T-helper 2 cell treated with Interferon-gamma antibody and Interleukin-4, amounts not matched to agents 5 μg/mL and 100 μg/mL, for 36 hours (primary cell): ENCODE data around the gene COX5A.
"Not testable (repeated sequence)": the region's sequence is repeated elsewhere in the genome, so short reads cannot be mapped to it uniquely, and the experiment has no call there.

ENCODE experiments used
- DNase-seq: peaks from one replicate; pipeline ENCODE4 v3.0.0; 2021; ENCODE audit warnings: low spot score
- H3K27ac Mint-ChIP-seq: one replicate; pipeline ENCODE4 v1.8.0; 2021; ENCODE audit warnings: mild to moderate bottlenecking, mixed read lengths
- H3K27me3 Mint-ChIP-seq: one replicate; pipeline ENCODE4 v1.8.0; 2021; ENCODE audit warnings: low read depth, mixed read lengths
- H3K36me3 Mint-ChIP-seq: one replicate; pipeline ENCODE4 v1.8.0; 2021; ENCODE audit warnings: low read depth, mixed read lengths
- H3K4me1 Mint-ChIP-seq: one replicate; pipeline ENCODE4 v1.8.0; 2021; ENCODE audit warnings: low read depth, mixed read lengths
- H3K4me3 Mint-ChIP-seq: one replicate; pipeline ENCODE4 v1.8.0; 2022; ENCODE audit warnings: mild to moderate bottlenecking, moderate library complexity, mixed read lengths
- H3K9me3 Mint-ChIP-seq: one replicate; pipeline ENCODE4 v1.8.0; 2021; ENCODE audit warnings: mixed read lengths

The COX5A gene

GRCh38 chr15:74887537-74888193, 50.2 kb downstream of the COX5A start:
- H3K27ac Mint-ChIP-seq, H3K9me3 Mint-ChIP-seq, H3K27me3 Mint-ChIP-seq, DNase-seq, H3K4me3 Mint-ChIP-seq: not testable (repeated sequence)
- H3K36me3 Mint-ChIP-seq: peaks cover 14% of the 10 kb centered on the region
- H3K4me1 Mint-ChIP-seq: peaks cover 33% of the 10 kb centered on the region

GRCh38 chr15:74885461-74885860, 52.4 kb downstream of the COX5A start:
- no peak for DNase-seq
- Mint-ChIP-seq H3K9me3 (peaks cover 5% of the 10 kb centered on the region), H3K36me3 (peaks cover 2% of the 10 kb centered on the region), H3K4me3 (no peak overlapping the region), H3K4me1 (peaks cover 20% of the 10 kb centered on the region), H3K27ac (no peak overlapping the region), H3K27me3 (no peaks in the 10 kb centered on the region)

GRCh38 chr15:74884428-74885223, 53.2 kb downstream of the COX5A start:
- no peak overlapping the region for H3K4me3 Mint-ChIP-seq
- DNase-seq: no peak
- no peak overlapping the region for H3K27ac Mint-ChIP-seq
- H3K9me3 Mint-ChIP-seq: peaks cover 5% of the 10 kb centered on the region
- H3K36me3 Mint-ChIP-seq: no peaks in the 10 kb centered on the region
- H3K4me1 Mint-ChIP-seq: peaks cover 17% of the 10 kb centered on the region
- H3K27me3 Mint-ChIP-seq: no peaks in the 10 kb centered on the region

- Mint-ChIP-seq H3K4me3 (no peak overlapping the region), H3K9me3 (peaks cover 5% of the 10 kb centered on the region), H3K27ac (no peak overlapping the region), H3K4me1 (peaks cover 5% of the 10 kb centered on the region), H3K27me3 (no peaks in the 10 kb centered on the region), H3K36me3 (no peaks in the 10 kb centered on the region)
- DNase-seq: no peak
Observed at GRCh38 chr15:74882528-74882927, 55.3 kb downstream of the COX5A start.

GRCh38 chr15:74878273-74878672, 59.6 kb downstream of the COX5A start:
- no peak for DNase-seq
- Mint-ChIP-seq H3K36me3 (no peaks in the 10 kb centered on the region), H3K27ac (no peak overlapping the region), H3K4me3 (no peak overlapping the region), H3K9me3 (peaks cover 5% of the 10 kb centered on the region), H3K4me1 (peaks cover 11% of the 10 kb centered on the region), H3K27me3 (peaks cover 3% of the 10 kb centered on the region)

- H3K36me3 Mint-ChIP-seq: peaks cover 28% of the 10 kb centered on the region
- peaks cover 38% of the 10 kb centered on the region for H3K4me1 Mint-ChIP-seq
- H3K9me3 Mint-ChIP-seq: no peaks in the 10 kb centered on the region
- peak overlapping the region; percentile 99 for H3K4me3 Mint-ChIP-seq
- DNase-seq: no peak
- H3K27me3 Mint-ChIP-seq: peaks cover 3% of the 10 kb centered on the region
- peak overlapping the region; percentile 92 for H3K27ac Mint-ChIP-seq
Observed at GRCh38 chr15:74873756-74874424, 64.0 kb downstream of the COX5A start.

GRCh38 chr15:74873036-74873755, 64.7 kb downstream of the COX5A start, which contains the start of gene SCAMP2:
Gene SCAMP2, minus strand, starts transcription at chr15:74873365. Its CDS starts 110 bp downstream, at chr15:74873255.
- Mint-ChIP-seq H3K9me3 (peaks cover 1% of the 10 kb centered on the region), H3K4me3 (peak within 1 kb of the TSS; percentile 99), H3K36me3 (peaks cover 31% of the 10 kb centered on the region), H3K4me1 (peaks cover 40% of the 10 kb centered on the region), H3K27me3 (peaks cover 3% of the 10 kb centered on the region), H3K27ac (peak within 1 kb of the TSS; percentile 92)
- peak; percentile 90 for DNase-seq

- Mint-ChIP-seq H3K4me1 (peaks cover 46% of the 10 kb centered on the region), H3K27me3 (peaks cover 3% of the 10 kb centered on the region), H3K9me3 (peaks cover 6% of the 10 kb centered on the region), H3K27ac (peak overlapping the region; percentile 92), H3K36me3 (peaks cover 36% of the 10 kb centered on the region), H3K4me3 (peak overlapping the region; percentile 99)
- DNase-seq: no peak
Observed at GRCh38 chr15:74872702-74873035, 65.2 kb downstream of the COX5A start.

- Mint-ChIP-seq H3K4me3 (peak overlapping the region; percentile 99), H3K9me3 (peaks cover 7% of the 10 kb centered on the region), H3K27me3 (no peaks in the 10 kb centered on the region), H3K27ac (peak overlapping the region; percentile 94), H3K4me1 (peaks cover 61% of the 10 kb centered on the region), H3K36me3 (peaks cover 50% of the 10 kb centered on the region)
- no peak for DNase-seq
Observed at GRCh38 chr15:74870436-74871215, 67.2 kb downstream of the COX5A start.
